MCF 10A (cell line): Measurements from ENCODE around the gene SLC29A3. TPM values are rescaled to one million over a fixed set of nuclear protein-coding genes. Genes with fewer than 3 reads are reported as not detected.

Experiments
- BruUV-seq: library from RNA; stranded (reverse); fragments of 400-500 nt; replicated peaks from 2 replicates; lab custom pipeline; 2021; lab: Mats Ljungman, UMichigan
- CTCF ChIA-PET: fragments of 300-600 bp; sonication (Branson Sonifier 250); formaldehyde crosslinking; extraction: SDS; loops from one replicate; lab custom pipeline; 2021; ENCODE audit warnings: antibody characterized with exemption, inconsistent platforms; lab: Yijun Ruan, JAX
- POLR2A ChIA-PET: fragments of 300-600, 350-650 bp; sonication (Branson Sonifier 250); formaldehyde crosslinking; extraction: SDS; loops from one replicate; lab custom pipeline; 2020; ENCODE audit warnings: antibody characterized with exemption, inconsistent platforms; lab: Yijun Ruan, JAX
- DNase-seq: peaks from one replicate; pipeline ENCODE4 v3.0.0-alpha.2; 2018; ENCODE audit not compliant: unreplicated experiment
- H3K27ac Mint-ChIP-seq: one replicate; pipeline ENCODE4 v1.8.0; 2022; ENCODE audit warnings: mild to moderate bottlenecking, low read depth, mixed read lengths; ENCODE audit not compliant: unreplicated experiment
- H3K27me3 Mint-ChIP-seq: one replicate; pipeline ENCODE4 v1.8.0; 2022; ENCODE audit warnings: mixed read lengths; ENCODE audit not compliant: insufficient read depth, unreplicated experiment
- H3K36me3 Mint-ChIP-seq: one replicate; pipeline ENCODE4 v1.8.0; 2022; ENCODE audit warnings: mild to moderate bottlenecking, moderate library complexity, mixed read lengths; ENCODE audit not compliant: insufficient read depth, unreplicated experiment
- H3K4me1 Mint-ChIP-seq: one replicate; pipeline ENCODE4 v1.8.0; 2022; ENCODE audit warnings: mixed read lengths; ENCODE audit not compliant: insufficient read depth, unreplicated experiment
- H3K4me3 Mint-ChIP-seq: one replicate; pipeline ENCODE4 v1.8.0; 2022; ENCODE audit warnings: mild to moderate bottlenecking, moderate library complexity, mixed read lengths; ENCODE audit not compliant: unreplicated experiment
- H3K9me3 Mint-ChIP-seq: one replicate; pipeline ENCODE4 v1.8.0; 2022; ENCODE audit warnings: mixed read lengths; ENCODE audit not compliant: unreplicated experiment
- intact Hi-C: fragments of 100-400 bp; cut with micrococcal nuclease; formaldehyde crosslinking; loops from 2 replicates; pipeline ENCODE4 v1.14.1; 2022
- total RNA-seq: library from RNA; stranded (reverse); gene quantifications from 2 replicates; pipeline ENCODE4 v1.2.3, GENCODE V29; 2022
- TF ChIP-seq, protein P1 (sequence below): fragments of 200-600 bp; IDR thresholded peaks from one replicate; pipeline ENCODE4 v1.8.0; 2022; ENCODE audit warnings: antibody characterized with exemption, mild to moderate bottlenecking; ENCODE audit not compliant: unreplicated experiment

SLC29A3 gene
- total RNA-seq, 1 experiment from 2014 or later: 3.6 TPM

- Mint-ChIP-seq H3K36me3 (no peaks in the 10 kb centered on the region), H3K9me3 (no peaks in the 10 kb centered on the region), H3K27ac (no peak overlapping the region), H3K27me3 (no peaks in the 10 kb centered on the region), H3K4me3 (no peak overlapping the region), H3K4me1 (peaks cover 7% of the 10 kb centered on the region)
- POLR2A ChIA-PET: interaction anchor here (0.9 to 4.7 kb wide), 7 partner anchors 13 to 473 kb away, joined by 3 to 34 read pairs (median 6); partner anchors contain the start of genes PSAP and SLC29A3
- TF ChIP-seq, protein P1, sequence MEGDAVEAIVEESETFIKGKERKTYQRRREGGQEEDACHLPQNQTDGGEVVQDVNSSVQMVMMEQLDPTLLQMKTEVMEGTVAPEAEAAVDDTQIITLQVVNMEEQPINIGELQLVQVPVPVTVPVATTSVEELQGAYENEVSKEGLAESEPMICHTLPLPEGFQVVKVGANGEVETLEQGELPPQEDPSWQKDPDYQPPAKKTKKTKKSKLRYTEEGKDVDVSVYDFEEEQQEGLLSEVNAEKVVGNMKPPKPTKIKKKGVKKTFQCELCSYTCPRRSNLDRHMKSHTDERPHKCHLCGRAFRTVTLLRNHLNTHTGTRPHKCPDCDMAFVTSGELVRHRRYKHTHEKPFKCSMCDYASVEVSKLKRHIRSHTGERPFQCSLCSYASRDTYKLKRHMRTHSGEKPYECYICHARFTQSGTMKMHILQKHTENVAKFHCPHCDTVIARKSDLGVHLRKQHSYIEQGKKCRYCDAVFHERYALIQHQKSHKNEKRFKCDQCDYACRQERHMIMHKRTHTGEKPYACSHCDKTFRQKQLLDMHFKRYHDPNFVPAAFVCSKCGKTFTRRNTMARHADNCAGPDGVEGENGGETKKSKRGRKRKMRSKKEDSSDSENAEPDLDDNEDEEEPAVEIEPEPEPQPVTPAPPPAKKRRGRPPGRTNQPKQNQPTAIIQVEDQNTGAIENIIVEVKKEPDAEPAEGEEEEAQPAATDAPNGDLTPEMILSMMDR: no peak
- no peak for DNase-seq
- no TSS peak for BruUV-seq
- CTCF ChIA-PET: interaction anchor here (0.6 to 2.8 kb wide), 11 partner anchors 12 to 848 kb away, joined by 3 to 17 read pairs (median 4); partner anchors contain the start of gene SLC29A3
- intact Hi-C loops: no loop called here
Measured at GRCh38 chr10:71378336-71379117, 59.5 kb downstream of the SLC29A3 start.

DNA sequence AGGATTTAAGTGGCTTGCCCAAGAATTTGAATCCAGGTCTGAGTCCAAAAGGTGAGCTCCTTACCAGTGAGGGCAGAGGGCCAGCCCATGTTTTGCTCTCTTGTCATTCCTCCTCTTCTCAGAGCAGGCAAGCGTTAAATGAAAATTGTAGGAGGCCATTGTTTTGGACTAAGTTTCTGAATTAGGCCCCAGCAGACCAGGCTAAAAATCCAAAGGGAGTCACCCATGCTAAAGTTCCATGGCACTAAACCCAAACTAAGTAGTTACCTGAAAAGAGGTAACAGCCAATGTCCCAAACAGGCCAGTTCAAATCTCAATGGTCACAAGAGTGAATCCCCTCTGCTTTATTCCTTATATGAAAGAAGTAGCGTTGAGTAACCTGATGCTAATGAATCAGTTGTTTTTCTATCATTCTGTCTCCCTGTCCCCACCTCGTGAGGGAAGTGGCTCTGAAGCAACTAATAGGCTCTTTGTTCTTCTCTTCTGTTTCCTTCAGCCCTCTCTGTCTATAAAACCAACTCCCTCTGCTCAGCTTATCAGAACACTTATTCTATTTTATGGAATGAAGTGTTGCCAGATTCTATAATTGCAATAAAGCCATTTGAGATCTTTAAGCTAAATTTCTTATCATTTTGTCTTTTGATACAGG, 60.2 kb downstream of the SLC29A3 start:
- no peaks in the 10 kb centered on the region for H3K27me3 Mint-ChIP-seq
- no peak overlapping the region for H3K4me3 Mint-ChIP-seq
- TF ChIP-seq, protein P1: no peak
- POLR2A ChIA-PET: interaction anchor here (1.0 to 4.7 kb wide), 3 partner anchors 13 to 60 kb away, joined by 3 to 34 read pairs (median 20); partner anchors contain the start of gene SLC29A3
- H3K9me3 Mint-ChIP-seq: no peaks in the 10 kb centered on the region
- H3K36me3 Mint-ChIP-seq: no peaks in the 10 kb centered on the region
- no peak for DNase-seq
- no peak overlapping the region for H3K27ac Mint-ChIP-seq
- no TSS peak for BruUV-seq
- CTCF ChIA-PET: interaction anchor here (0.5 to 2.4 kb wide), 7 partner anchors 19 to 518 kb away, joined by 3 to 13 read pairs (median 4); partner anchors contain the start of gene SLC29A3
- H3K4me1 Mint-ChIP-seq: peaks cover 7% of the 10 kb centered on the region
- intact Hi-C loops: no loop called here

GRCh38 chr10:71380841-71381240, 61.8 kb downstream of the SLC29A3 start:
- Mint-ChIP-seq H3K4me1 (peaks cover 7% of the 10 kb centered on the region), H3K9me3 (no peaks in the 10 kb centered on the region), H3K27me3 (no peaks in the 10 kb centered on the region), H3K4me3 (no peak overlapping the region), H3K27ac (no peak overlapping the region), H3K36me3 (no peaks in the 10 kb centered on the region)
- POLR2A ChIA-PET: interaction anchor here (0.7 to 1.2 kb wide), 2 partner anchors 16 to 431 kb away, joined by 3 read pairs; no protein-coding TSS in a partner anchor
- CTCF ChIA-PET: interaction anchor here (1.0 to 10.3 kb wide), 4 partner anchors 61 to 228 kb away, joined by 3 to 78 read pairs (median 9); no protein-coding TSS in a partner anchor
- BruUV-seq: no TSS peak
- intact Hi-C loops: loop anchor here (5.0 kb wide), 1 partner anchor 431 kb away; no protein-coding TSS in a partner anchor
- TF ChIP-seq, protein P1: no peak
- DNase-seq: no peak

GRCh38 chr10:71381611-71382010, 62.6 kb downstream of the SLC29A3 start:
- CTCF ChIA-PET: interaction anchor here (0.5 to 10.3 kb wide), 9 partner anchors 8 to 431 kb away, joined by 3 to 78 read pairs (median 6); no protein-coding TSS in a partner anchor
- no peak for DNase-seq
- Mint-ChIP-seq H3K27ac (no peak overlapping the region), H3K36me3 (no peaks in the 10 kb centered on the region), H3K4me3 (no peak overlapping the region), H3K4me1 (peaks cover 7% of the 10 kb centered on the region), H3K27me3 (no peaks in the 10 kb centered on the region), H3K9me3 (no peaks in the 10 kb centered on the region)
- BruUV-seq: no TSS peak
- TF ChIP-seq, protein P1: no peak
- POLR2A ChIA-PET: interaction anchor here (0.7 to 1.2 kb wide), 3 partner anchors 10 to 430 kb away, joined by 3 read pairs; no protein-coding TSS in a partner anchor
- intact Hi-C loops: loop anchor here (5.0 kb wide), 1 partner anchor 431 kb away; no protein-coding TSS in a partner anchor
